Measurements from ENCODE around the gene PARD6B. TPM values are rescaled to one million over a fixed set of nuclear protein-coding genes. Genes with fewer than 3 reads are reported as not detected.

The PARD6B gene
- total RNA-seq, 4 donors from 2014 or later: 1.6 to 2.2 (median 1.9) TPM

- peak; percentile 77 for TF ChIP-seq CTCF (IDR thresholded peaks at IDR 0.05; ENCODE audit: low read depth)
These were observed 15.0 kb downstream of the PARD6B start for GRCh38 chr20:50746138-50746940.

GRCh38 chr20:50747275-50747674 is 15.9 kb downstream of the PARD6B start:
- TF ChIP-seq CTCF (IDR thresholded peaks at IDR 0.05; ENCODE audit: low read depth): no peak

- TF ChIP-seq CTCF (IDR thresholded peaks at IDR 0.05; ENCODE audit: low read depth): no peak
These were observed 18.8 kb downstream of the PARD6B start for GRCh38 chr20:50750145-50750671.

- TF ChIP-seq CTCF (IDR thresholded peaks at IDR 0.05; ENCODE audit: low read depth): no peak
These were observed 21.8 kb downstream of the PARD6B start for GRCh38 chr20:50753152-50753551.

- no peak for TF ChIP-seq CTCF (IDR thresholded peaks at IDR 0.05; ENCODE audit: low read depth)
These were observed 23.0 kb downstream of the PARD6B start for GRCh38 chr20:50754420-50754819.

- TF ChIP-seq CTCF (IDR thresholded peaks at IDR 0.05; ENCODE audit: low read depth): no peak
These were observed 25.1 kb downstream of the PARD6B start for GRCh38 chr20:50756447-50756846.

GRCh38 chr20:50758469-50758868 is 27.1 kb downstream of the PARD6B start:
- peak; percentile 91 for TF ChIP-seq CTCF (IDR thresholded peaks at IDR 0.05; ENCODE audit: low read depth)

Measured in subcutaneous adipose tissue (tissue), 4 donors.